Liver (tissue), 3 donors: ENCODE measurements around the gene NXPH3.

Experiments
- ATF3 ChIP-seq: IDR thresholded peaks from 2 replicates; pipeline ENCODE4 v1.6.1; 2016; ENCODE audit warnings: antibody characterized with exemption
- CTCF ChIP-seq: fragments of 150-350 bp; IDR thresholded peaks from 2 replicates; pipeline ENCODE4 v1.5.1; 2017; ENCODE audit warnings: improper control_type of control experiment, low read depth, low read length; ENCODE audit not compliant: missing input control
- EGR1 ChIP-seq, 2 donors: IDR thresholded peaks; 2 replicates each; pipeline ENCODE4 v1.6.1; 2016 to 2018; ENCODE audit warnings: antibody characterized with exemption in 2 of 2, low read depth in 2 of 2
- FOXA1 ChIP-seq: IDR thresholded peaks from 2 replicates; pipeline ENCODE4 v1.6.1; 2016; ENCODE audit warnings: antibody characterized with exemption
- GABPA ChIP-seq, 2 donors: IDR thresholded peaks in 1 of 2; conservative IDR thresholded peaks in 1 of 2; 2 replicates each; pipeline ENCODE4 v1.6.1; 2016; ENCODE audit warnings: antibody characterized with exemption in 2 of 2, mild to moderate bottlenecking in 1 of 2, moderate library complexity in 1 of 2
- HNF4A ChIP-seq, 2 donors: conservative IDR thresholded peaks; 2 replicates each; pipeline ENCODE4 v1.6.1; 2016; ENCODE audit warnings: antibody characterized with exemption in 2 of 2, mild to moderate bottlenecking in 2 of 2
- JUND ChIP-seq, 2 donors: IDR thresholded peaks; 2 replicates each; pipeline ENCODE4 v1.6.1; 2016; ENCODE audit warnings: antibody characterized with exemption in 2 of 2
- MAX ChIP-seq: IDR thresholded peaks from 2 replicates; pipeline ENCODE4 v1.6.1; 2016; ENCODE audit warnings: antibody characterized with exemption
- RAD21 ChIP-seq, 2 donors: IDR thresholded peaks; 2 replicates each; pipeline ENCODE4 v1.6.1; 2016; ENCODE audit warnings: antibody characterized with exemption in 2 of 2, mild to moderate bottlenecking in 2 of 2
- RXRA ChIP-seq, 2 donors: IDR thresholded peaks; 2 replicates each; pipeline ENCODE4 v1.6.1; 2017 to 2018; ENCODE audit warnings: antibody characterized with exemption in 2 of 2, mild to moderate bottlenecking in 1 of 2
- TAF1 ChIP-seq: conservative IDR thresholded peaks from 2 replicates; pipeline ENCODE4 v1.6.1; 2016; ENCODE audit warnings: antibody characterized with exemption, mild to moderate bottlenecking
- YY1 ChIP-seq: IDR thresholded peaks from 2 replicates; pipeline ENCODE4 v1.6.1; 2016; ENCODE audit warnings: antibody characterized with exemption, mild to moderate bottlenecking
- TF ChIP-seq, protein P1 (sequence below): IDR thresholded peaks from 2 replicates; pipeline ENCODE4 v1.6.1; 2016; ENCODE audit warnings: antibody characterized with exemption
- TF ChIP-seq, protein P2 (sequence below): IDR thresholded peaks from 2 replicates; pipeline ENCODE4 v1.6.1; 2016; ENCODE audit warnings: antibody characterized with exemption, mild to moderate bottlenecking
- donor health status: healthy.
- donor health status: healthy.

- TF ChIP-seq JUND (IDR thresholded peaks at IDR 0.05) (no peak), CTCF (no peak), MAX (no peak), ATF3 (no peak), GABPA (IDR thresholded peaks at IDR 0.05 in 1 of 2, conservative IDR thresholded peaks at IDR 0.05 in 1 of 2) (no peak), TAF1 (no peak), HNF4A (conservative IDR thresholded peaks at IDR 0.05) (no peak), YY1 (no peak), FOXA1 (no peak), EGR1 (IDR thresholded peaks at IDR 0.05; ENCODE audit: low read depth in 2 of 2) (no peak), RAD21 (IDR thresholded peaks at IDR 0.05) (no peak), RXRA (IDR thresholded peaks at IDR 0.05) (no peak)
- TF ChIP-seq, protein P1, sequence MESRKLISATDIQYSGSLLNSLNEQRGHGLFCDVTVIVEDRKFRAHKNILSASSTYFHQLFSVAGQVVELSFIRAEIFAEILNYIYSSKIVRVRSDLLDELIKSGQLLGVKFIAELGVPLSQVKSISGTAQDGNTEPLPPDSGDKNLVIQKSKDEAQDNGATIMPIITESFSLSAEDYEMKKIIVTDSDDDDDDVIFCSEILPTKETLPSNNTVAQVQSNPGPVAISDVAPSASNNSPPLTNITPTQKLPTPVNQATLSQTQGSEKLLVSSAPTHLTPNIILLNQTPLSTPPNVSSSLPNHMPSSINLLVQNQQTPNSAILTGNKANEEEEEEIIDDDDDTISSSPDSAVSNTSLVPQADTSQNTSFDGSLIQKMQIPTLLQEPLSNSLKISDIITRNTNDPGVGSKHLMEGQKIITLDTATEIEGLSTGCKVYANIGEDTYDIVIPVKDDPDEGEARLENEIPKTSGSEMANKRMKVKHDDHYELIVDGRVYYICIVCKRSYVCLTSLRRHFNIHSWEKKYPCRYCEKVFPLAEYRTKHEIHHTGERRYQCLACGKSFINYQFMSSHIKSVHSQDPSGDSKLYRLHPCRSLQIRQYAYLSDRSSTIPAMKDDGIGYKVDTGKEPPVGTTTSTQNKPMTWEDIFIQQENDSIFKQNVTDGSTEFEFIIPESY: no peak
- TF ChIP-seq, protein P2, sequence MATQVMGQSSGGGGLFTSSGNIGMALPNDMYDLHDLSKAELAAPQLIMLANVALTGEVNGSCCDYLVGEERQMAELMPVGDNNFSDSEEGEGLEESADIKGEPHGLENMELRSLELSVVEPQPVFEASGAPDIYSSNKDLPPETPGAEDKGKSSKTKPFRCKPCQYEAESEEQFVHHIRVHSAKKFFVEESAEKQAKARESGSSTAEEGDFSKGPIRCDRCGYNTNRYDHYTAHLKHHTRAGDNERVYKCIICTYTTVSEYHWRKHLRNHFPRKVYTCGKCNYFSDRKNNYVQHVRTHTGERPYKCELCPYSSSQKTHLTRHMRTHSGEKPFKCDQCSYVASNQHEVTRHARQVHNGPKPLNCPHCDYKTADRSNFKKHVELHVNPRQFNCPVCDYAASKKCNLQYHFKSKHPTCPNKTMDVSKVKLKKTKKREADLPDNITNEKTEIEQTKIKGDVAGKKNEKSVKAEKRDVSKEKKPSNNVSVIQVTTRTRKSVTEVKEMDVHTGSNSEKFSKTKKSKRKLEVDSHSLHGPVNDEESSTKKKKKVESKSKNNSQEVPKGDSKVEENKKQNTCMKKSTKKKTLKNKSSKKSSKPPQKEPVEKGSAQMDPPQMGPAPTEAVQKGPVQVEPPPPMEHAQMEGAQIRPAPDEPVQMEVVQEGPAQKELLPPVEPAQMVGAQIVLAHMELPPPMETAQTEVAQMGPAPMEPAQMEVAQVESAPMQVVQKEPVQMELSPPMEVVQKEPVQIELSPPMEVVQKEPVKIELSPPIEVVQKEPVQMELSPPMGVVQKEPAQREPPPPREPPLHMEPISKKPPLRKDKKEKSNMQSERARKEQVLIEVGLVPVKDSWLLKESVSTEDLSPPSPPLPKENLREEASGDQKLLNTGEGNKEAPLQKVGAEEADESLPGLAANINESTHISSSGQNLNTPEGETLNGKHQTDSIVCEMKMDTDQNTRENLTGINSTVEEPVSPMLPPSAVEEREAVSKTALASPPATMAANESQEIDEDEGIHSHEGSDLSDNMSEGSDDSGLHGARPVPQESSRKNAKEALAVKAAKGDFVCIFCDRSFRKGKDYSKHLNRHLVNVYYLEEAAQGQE: no peak
These were observed 41.0 kb downstream of the NXPH3 start for GRCh38 chr17:49616601-49617131.
